Measurements from ENCODE around the gene MAP3K12. TPM values are rescaled to one million over a fixed set of nuclear protein-coding genes. Genes with fewer than 3 reads are reported as not detected.
"Not testable (repeated sequence)": the region's sequence is repeated elsewhere in the genome, so short reads cannot be mapped to it uniquely, and the experiment has no call there.

MAP3K12 gene
- 10 to 100 TPM; 18.8 to 23.7 TPM for total RNA-seq

DNA sequence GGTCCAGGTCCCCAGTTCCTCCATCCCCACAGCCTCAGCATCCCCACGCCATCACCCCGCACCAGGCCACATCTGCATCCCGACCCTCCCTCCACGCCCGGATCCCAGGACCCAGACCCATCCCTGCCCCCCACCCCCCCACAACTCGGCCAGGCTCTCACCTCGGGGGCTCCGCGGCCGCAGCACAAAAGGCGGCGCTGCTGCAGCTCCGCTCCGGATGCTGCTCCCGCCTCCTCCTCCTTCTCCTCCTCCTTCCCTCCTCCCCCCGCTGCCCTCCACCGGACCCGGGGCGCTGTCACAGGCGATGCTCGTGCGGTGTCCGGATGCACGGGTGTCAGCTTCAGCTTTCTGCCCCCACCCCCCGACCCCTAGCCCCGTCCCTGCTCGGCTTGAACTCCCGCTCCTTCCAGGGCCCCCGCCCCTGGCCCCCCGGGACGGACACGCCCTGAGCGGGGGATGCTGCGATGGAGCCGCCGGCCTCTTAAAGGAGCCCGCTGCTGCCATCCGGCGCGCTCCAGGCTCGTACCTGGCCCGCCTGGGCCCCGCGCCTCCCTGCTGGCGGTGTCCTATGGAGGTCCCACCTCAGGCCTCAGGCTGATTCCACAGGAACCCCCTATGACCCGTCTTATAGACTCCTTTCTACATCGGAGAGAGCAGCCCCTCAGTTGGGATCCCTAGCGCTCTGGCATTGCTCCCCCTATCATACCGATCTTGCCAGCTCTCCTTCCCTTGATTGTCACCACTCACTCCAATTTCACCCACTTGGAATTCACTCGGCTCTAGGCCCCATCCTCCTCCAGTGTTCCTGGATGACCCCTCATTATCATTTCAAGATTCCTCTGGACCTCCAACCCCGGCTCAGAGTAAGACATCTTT is at the start of gene MAP3K12:
Gene MAP3K12, minus strand, starts transcription at position 193 of the 876 bp plus-strand sequence. CDS start 12,067 bp downstream, outside the sequence.
- H3K4me3 Mint-ChIP-seq = peak within 1 kb of the TSS; percentile 97 to 99
- peaks cover 46% of the 10 kb centered on the region for H3K4me1 Mint-ChIP-seq (ENCODE audit: low read depth)
- DNase-seq = peak; percentile 74 to 82
- H3K36me3 Mint-ChIP-seq (ENCODE audit: insufficient read depth in 2 of 2) = peaks cover 0 to 4% of the 10 kb centered on the region in 2 donors
- H3K27me3 Mint-ChIP-seq (ENCODE audit: low read depth) = no peaks in the 10 kb centered on the region
- peak within 1 kb of the TSS; percentile 84 for H3K27ac Mint-ChIP-seq
- peak; percentile 14 to 23 for ATAC-seq (replicated peaks in 1 of 2)
- no peaks in the 10 kb centered on the region for H3K9me3 Mint-ChIP-seq

DNA sequence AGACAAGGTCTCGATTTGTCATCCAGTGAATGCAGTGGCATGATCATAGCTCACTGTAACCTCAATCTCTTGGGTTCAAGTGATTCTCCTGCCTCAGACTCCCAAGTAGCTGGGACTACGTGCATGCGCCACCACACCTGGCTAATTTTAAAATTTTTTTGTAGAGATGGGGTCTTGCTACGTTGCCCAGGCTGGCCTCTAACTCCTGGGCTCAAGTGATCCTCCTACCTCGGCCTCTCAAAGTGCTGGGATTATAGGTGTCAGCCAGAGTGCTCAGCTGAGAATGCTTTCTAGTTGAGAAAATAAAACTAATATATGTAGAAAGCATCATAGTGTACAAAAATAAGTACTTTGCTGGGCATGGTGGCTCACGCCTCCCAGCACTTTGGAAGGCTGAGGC is 49.1 kb upstream of the MAP3K12 start:
- not testable (repeated sequence) for DNase-seq; H3K9me3 Mint-ChIP-seq; H3K36me3 Mint-ChIP-seq (ENCODE audit: insufficient read depth in 2 of 2); H3K27ac Mint-ChIP-seq; H3K27me3 Mint-ChIP-seq (ENCODE audit: low read depth); H3K4me3 Mint-ChIP-seq; ATAC-seq (replicated peaks in 1 of 2)
- H3K4me1 Mint-ChIP-seq (ENCODE audit: low read depth) = peaks cover 26% of the 10 kb centered on the region

DNA sequence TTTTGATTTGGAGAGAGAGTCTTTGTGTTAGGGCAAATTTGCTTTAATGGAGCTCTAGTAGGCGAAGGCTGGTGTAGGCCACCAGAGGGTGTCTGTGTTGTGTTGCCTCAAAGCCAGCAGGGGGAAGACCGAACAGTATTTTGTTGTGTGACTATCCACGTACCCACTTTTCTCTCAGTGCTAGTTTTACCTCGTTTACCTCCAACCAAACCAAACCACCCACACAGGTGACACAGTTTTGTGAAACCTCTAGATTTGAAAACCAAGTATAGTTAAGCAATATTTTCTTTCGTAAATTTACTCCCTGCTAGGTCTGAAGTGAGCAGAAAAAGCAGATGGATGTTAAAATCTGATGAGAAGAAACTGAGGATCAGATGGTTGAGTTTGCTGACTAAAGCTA is 44.3 kb upstream of the MAP3K12 start:
- no peaks in the 10 kb centered on the region for H3K9me3 Mint-ChIP-seq
- peaks cover 22% of the 10 kb centered on the region for H3K4me1 Mint-ChIP-seq (ENCODE audit: low read depth)
- peak overlapping the region; percentile 59 for H3K27ac Mint-ChIP-seq
- H3K4me3 Mint-ChIP-seq = peak overlapping the region in 1 of 2 donors; percentile 59
- DNase-seq (peak; percentile 64 to 68), ATAC-seq (replicated peaks in 1 of 2) (peak; percentile 98)
- no peaks in the 10 kb centered on the region for H3K27me3 Mint-ChIP-seq (ENCODE audit: low read depth)
- peaks cover 2 to 12% of the 10 kb centered on the region in 2 donors for H3K36me3 Mint-ChIP-seq (ENCODE audit: insufficient read depth in 2 of 2)

DNA sequence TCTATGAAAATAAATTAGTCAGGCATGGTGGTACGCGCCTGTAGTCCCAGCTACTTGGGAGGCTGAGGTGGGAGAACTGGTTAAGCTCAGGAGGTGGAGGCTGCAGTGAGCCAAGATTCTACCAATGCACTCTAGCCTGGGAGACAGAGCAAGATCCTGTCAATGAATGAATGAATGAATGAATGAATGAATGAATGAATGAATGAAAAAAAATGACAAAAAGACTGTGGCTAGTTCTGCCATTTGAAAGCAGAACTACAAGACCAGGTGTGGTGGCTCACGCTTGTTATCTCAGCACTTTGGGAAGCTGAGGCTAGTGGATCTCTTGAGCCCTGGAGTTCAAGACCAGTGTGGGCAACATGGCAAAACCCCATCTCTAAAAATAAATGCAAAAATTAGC is 40.3 kb upstream of the MAP3K12 start:
- H3K4me1 Mint-ChIP-seq (ENCODE audit: low read depth) = peaks cover 14% of the 10 kb centered on the region
- peaks cover 0 to 12% of the 10 kb centered on the region in 2 donors for H3K36me3 Mint-ChIP-seq (ENCODE audit: insufficient read depth in 2 of 2)
- H3K27ac Mint-ChIP-seq = no peak overlapping the region
- DNase-seq = no peak
- H3K4me3 Mint-ChIP-seq = no peak overlapping the region
- H3K9me3 Mint-ChIP-seq = no peaks in the 10 kb centered on the region
- H3K27me3 Mint-ChIP-seq (ENCODE audit: low read depth) = no peaks in the 10 kb centered on the region
- ATAC-seq (replicated peaks in 1 of 2) = no peak

- no peak overlapping the region for H3K27ac Mint-ChIP-seq
- H3K27me3 Mint-ChIP-seq (ENCODE audit: low read depth) = no peaks in the 10 kb centered on the region
- H3K4me1 Mint-ChIP-seq (ENCODE audit: low read depth) = peaks cover 1% of the 10 kb centered on the region
- H3K9me3 Mint-ChIP-seq = no peaks in the 10 kb centered on the region
- no peak for ATAC-seq (replicated peaks in 1 of 2)
- no peak overlapping the region for H3K4me3 Mint-ChIP-seq
- DNase-seq = no peak
- H3K36me3 Mint-ChIP-seq (ENCODE audit: insufficient read depth in 2 of 2) = peaks cover 0 to 10% of the 10 kb centered on the region in 2 donors
Observed at GRCh38 chr12:53538209-53538689, 39.0 kb upstream of the MAP3K12 start.

DNA sequence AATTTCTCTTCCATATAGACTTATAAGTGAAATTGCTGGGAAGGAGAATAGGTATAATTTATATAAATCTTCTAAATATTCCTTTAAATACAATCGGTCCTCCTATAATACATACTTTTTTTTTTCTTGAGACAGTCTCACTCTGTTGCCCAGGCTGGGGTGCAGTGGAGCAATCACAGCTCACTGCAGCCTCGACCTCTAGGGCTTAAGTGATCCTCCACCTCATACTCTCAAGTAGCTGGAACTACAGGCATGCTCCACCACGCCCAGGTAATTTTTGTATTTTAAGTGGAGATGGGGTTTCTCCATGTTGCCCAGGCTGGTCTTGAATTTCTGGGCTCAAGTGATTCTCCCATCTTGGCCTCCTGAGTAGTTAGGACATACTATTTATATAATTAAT is 37.7 kb upstream of the MAP3K12 start:
- Mint-ChIP-seq H3K4me1 (ENCODE audit: low read depth) (no peaks in the 10 kb centered on the region), H3K4me3 (no peak overlapping the region), H3K9me3 (no peaks in the 10 kb centered on the region), H3K27ac (no peak overlapping the region), H3K36me3 (ENCODE audit: insufficient read depth in 2 of 2) (peaks cover 2 to 8% of the 10 kb centered on the region in 2 donors), H3K27me3 (ENCODE audit: low read depth) (no peaks in the 10 kb centered on the region)
- ATAC-seq (replicated peaks in 1 of 2) (no peak), DNase-seq (no peak)

DNA sequence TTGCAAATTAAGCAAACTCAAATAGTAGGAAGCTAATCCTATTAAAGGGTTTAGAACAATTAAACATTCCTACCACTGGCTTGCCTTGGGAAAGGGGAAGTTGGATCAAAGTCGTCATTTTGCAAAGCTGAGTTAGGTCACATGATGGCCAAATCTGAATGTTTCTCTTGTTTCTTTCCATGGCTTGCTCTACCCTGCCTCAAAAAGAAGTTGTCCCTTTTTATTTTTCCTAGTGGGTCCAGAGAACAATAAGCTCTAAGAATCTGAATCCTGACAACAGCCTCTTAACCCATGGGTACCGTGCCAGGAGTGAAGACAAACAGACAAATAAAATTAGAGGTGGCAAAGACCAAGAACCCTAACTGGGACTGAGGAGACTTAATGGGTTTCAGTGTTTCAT is 34.2 kb upstream of the MAP3K12 start:
- no peaks in the 10 kb centered on the region for H3K27me3 Mint-ChIP-seq (ENCODE audit: low read depth)
- H3K36me3 Mint-ChIP-seq (ENCODE audit: insufficient read depth in 2 of 2) = peaks cover 2 to 7% of the 10 kb centered on the region in 2 donors
- ATAC-seq (replicated peaks in 1 of 2) (no peak), DNase-seq (no peak)
- no peak overlapping the region for H3K4me3 Mint-ChIP-seq
- H3K27ac Mint-ChIP-seq = no peak overlapping the region
- H3K4me1 Mint-ChIP-seq (ENCODE audit: low read depth) = no peaks in the 10 kb centered on the region
- H3K9me3 Mint-ChIP-seq = no peaks in the 10 kb centered on the region

DNA sequence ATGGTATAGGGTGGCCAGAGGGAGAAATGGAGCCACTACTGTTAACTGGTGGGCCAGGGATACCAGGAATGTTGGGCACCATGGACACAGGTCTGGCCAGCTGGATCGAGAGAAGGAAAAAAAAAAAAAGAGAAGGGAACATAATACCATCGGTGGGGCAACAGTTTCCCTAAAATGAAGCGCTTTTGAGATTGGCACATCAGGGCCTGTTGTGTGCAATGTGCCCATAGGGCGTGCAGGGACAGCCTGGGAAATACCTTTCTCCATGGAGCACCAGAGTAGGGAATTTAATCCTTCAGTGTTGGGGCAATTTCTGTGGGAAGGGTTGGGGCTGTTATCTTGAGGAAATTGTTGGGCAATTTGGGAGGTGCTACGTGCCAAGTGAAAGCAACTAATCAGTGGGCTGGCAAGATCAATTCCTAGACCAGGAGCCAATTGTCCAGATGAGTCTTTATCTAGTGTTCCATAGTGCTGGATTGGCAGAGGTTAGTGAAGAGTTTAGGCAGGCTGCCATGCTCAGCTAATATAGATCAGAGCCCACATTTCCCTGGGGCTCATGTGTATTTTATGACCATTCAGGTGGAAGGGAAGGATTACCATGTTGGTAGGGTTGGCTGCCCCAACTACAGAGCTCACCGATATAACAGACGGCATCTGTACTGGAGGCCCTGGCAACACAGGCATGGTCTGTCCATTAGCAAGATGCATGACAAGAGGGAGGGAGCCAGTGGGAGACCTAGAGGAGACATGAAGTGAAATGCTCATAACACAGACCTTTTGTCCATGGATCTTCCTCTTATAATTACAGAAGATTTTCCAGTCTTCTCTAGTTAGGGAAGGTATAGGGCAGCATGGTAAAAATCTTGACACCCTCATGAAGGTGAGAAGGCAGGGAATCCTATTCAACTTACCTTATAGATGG is 33.5 kb upstream of the MAP3K12 start:
- H3K4me3 Mint-ChIP-seq = no peak overlapping the region
- no peak for DNase-seq
- H3K36me3 Mint-ChIP-seq (ENCODE audit: insufficient read depth in 2 of 2) = peaks cover 2 to 7% of the 10 kb centered on the region in 2 donors
- H3K4me1 Mint-ChIP-seq (ENCODE audit: low read depth) = no peaks in the 10 kb centered on the region
- no peaks in the 10 kb centered on the region for H3K27me3 Mint-ChIP-seq (ENCODE audit: low read depth)
- no peak for ATAC-seq (replicated peaks in 1 of 2)
- H3K9me3 Mint-ChIP-seq = no peaks in the 10 kb centered on the region
- H3K27ac Mint-ChIP-seq = no peak overlapping the region

GRCh38 chr12:53532021-53532420 is 32.8 kb upstream of the MAP3K12 start:
- Mint-ChIP-seq H3K36me3 (ENCODE audit: insufficient read depth in 2 of 2) (peaks cover 2 to 7% of the 10 kb centered on the region in 2 donors), H3K27me3 (ENCODE audit: low read depth) (no peaks in the 10 kb centered on the region), H3K27ac (no peak overlapping the region), H3K4me1 (ENCODE audit: low read depth) (no peaks in the 10 kb centered on the region), H3K9me3 (no peaks in the 10 kb centered on the region), H3K4me3 (no peak overlapping the region)
- no peak for DNase-seq
- no peak for ATAC-seq (replicated peaks in 1 of 2)

DNA sequence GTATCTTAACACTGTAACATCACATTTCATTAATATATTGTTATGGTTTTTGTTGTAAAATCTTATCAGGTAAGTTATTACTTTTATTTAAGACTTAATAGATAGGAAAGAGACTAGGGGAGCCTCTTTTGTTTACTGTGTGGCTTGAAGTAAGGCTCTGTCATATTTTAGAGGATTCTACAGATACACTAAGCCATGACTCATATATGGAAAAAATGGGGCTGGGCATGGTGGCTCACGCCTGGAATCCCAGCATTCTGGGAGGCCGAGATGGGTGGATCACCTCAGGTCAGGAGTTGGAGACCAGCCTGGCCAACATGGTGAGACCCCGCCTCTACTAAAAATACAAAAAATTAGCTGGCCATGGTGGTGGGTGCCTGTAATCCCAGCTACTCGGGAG is 31.7 kb upstream of the MAP3K12 start:
- H3K4me1 Mint-ChIP-seq (ENCODE audit: low read depth) = no peaks in the 10 kb centered on the region
- H3K27ac Mint-ChIP-seq = no peak overlapping the region
- H3K9me3 Mint-ChIP-seq = no peaks in the 10 kb centered on the region
- no peak for ATAC-seq (replicated peaks in 1 of 2)
- H3K36me3 Mint-ChIP-seq (ENCODE audit: insufficient read depth in 2 of 2) = peaks cover 2 to 7% of the 10 kb centered on the region in 2 donors
- no peaks in the 10 kb centered on the region for H3K27me3 Mint-ChIP-seq (ENCODE audit: low read depth)
- H3K4me3 Mint-ChIP-seq = no peak overlapping the region
- DNase-seq = no peak

DNA sequence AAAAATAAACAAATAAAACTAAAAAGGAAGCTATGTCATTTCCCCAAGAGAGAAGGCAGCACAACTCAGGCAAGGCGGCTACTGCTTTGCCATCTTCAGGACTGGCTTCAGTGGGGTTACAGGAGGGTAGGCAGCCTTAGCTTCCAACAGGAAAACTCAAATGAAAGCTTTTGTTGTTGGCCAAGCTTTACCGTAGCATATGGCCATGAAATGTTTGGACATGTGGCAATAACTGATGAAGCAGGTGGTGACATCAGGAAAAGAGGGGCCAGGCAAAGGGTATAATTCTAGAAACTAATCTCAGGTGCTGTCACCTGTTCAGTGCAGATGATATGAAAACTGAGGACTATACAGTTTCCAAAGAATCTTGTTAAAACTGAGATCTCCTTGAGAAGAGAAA is 30.8 kb upstream of the MAP3K12 start:
- Mint-ChIP-seq H3K27me3 (ENCODE audit: low read depth) (no peaks in the 10 kb centered on the region), H3K36me3 (ENCODE audit: insufficient read depth in 2 of 2) (peaks cover 2 to 4% of the 10 kb centered on the region in 2 donors), H3K27ac (no peak overlapping the region), H3K4me3 (no peak overlapping the region), H3K4me1 (ENCODE audit: low read depth) (no peaks in the 10 kb centered on the region), H3K9me3 (no peaks in the 10 kb centered on the region)
- DNase-seq = no peak
- no peak for ATAC-seq (replicated peaks in 1 of 2)

DNA sequence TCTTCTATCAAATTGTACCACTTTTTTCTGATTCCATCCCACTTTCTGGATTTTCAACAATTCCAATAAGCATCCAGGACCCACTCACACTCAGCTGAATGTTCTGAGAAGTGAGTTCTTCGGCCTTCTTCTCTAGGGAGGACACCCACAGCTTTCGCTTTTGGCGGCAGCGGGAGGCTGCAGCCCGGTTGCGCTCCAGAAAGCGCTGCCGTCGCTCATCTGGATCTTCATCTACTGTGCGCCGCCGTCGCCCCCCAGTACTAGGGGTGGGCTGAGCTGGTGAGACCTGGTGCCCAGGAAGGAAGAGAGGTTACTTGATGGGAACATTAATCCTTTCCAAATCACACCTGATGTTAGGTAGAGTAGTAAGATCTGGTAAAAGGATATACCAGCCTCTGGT is 25.2 kb upstream of the MAP3K12 start:
- DNase-seq = no peak
- H3K9me3 Mint-ChIP-seq = no peaks in the 10 kb centered on the region
- no peaks in the 10 kb centered on the region for H3K4me1 Mint-ChIP-seq (ENCODE audit: low read depth)
- H3K27me3 Mint-ChIP-seq (ENCODE audit: low read depth) = no peaks in the 10 kb centered on the region
- peaks cover 6 to 19% of the 10 kb centered on the region in 2 donors for H3K36me3 Mint-ChIP-seq (ENCODE audit: insufficient read depth in 2 of 2)
- no peak for ATAC-seq (replicated peaks in 1 of 2)
- peak overlapping the region; percentile 15 for H3K27ac Mint-ChIP-seq
- no peak overlapping the region for H3K4me3 Mint-ChIP-seq

DNA sequence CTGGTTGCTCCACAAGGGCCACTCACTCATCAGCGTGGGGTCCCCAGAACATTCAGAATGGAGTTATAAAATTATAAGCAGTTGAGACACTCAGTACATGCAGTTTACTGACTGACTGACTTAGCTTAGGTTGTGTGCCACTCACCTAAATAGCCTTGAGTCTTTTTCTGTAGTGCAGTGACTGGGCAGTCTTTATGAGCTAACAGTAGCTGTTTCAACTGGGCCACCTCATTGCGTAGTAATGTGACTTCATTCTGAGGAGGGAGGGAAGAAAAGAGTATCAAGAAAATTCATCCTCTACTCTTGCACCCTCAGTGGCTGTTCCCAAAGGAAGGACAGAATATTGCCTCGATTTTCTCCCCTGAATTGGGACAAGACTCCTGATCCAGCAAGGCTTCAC is 23.9 kb upstream of the MAP3K12 start:
- H3K9me3 Mint-ChIP-seq = no peaks in the 10 kb centered on the region
- DNase-seq (no peak), ATAC-seq (replicated peaks in 1 of 2) (no peak)
- peaks cover 6 to 16% of the 10 kb centered on the region in 2 donors for H3K36me3 Mint-ChIP-seq (ENCODE audit: insufficient read depth in 2 of 2)
- H3K4me3 Mint-ChIP-seq = no peak overlapping the region
- no peaks in the 10 kb centered on the region for H3K27me3 Mint-ChIP-seq (ENCODE audit: low read depth)
- no peaks in the 10 kb centered on the region for H3K4me1 Mint-ChIP-seq (ENCODE audit: low read depth)
- no peak overlapping the region for H3K27ac Mint-ChIP-seq
